Coronary artery (tissue), 2 donors: Measurements from ENCODE around the gene LEFTY1.
A peak's percentile ranks its signal among the peaks of the same experiment; 100 is the strongest.

Experiments
- DNase-seq: peaks from one replicate; pipeline ENCODE4 v3.0.0-alpha.2; 2017; ENCODE audit warnings: low spot score
- H3K27ac ChIP-seq, 2 donors: fragments of 200-600 bp; sonication (generic); one replicate each; pipeline ENCODE4 v1.5.1; 2016 to 2019
- H3K4me3 ChIP-seq: fragments of 200-600 bp; sonication (generic); 2 replicates; pipeline ENCODE4 v1.5.1; 2016; ENCODE audit warnings: mild to moderate bottlenecking, moderate library complexity
- TF ChIP-seq, protein P1 (sequence below): fragments of 200-600 bp; sonication (generic); IDR thresholded peaks from one replicate; pipeline ENCODE4 v1.5.1; 2019; ENCODE audit warnings: antibody characterized with exemption

The LEFTY1 gene

DNA sequence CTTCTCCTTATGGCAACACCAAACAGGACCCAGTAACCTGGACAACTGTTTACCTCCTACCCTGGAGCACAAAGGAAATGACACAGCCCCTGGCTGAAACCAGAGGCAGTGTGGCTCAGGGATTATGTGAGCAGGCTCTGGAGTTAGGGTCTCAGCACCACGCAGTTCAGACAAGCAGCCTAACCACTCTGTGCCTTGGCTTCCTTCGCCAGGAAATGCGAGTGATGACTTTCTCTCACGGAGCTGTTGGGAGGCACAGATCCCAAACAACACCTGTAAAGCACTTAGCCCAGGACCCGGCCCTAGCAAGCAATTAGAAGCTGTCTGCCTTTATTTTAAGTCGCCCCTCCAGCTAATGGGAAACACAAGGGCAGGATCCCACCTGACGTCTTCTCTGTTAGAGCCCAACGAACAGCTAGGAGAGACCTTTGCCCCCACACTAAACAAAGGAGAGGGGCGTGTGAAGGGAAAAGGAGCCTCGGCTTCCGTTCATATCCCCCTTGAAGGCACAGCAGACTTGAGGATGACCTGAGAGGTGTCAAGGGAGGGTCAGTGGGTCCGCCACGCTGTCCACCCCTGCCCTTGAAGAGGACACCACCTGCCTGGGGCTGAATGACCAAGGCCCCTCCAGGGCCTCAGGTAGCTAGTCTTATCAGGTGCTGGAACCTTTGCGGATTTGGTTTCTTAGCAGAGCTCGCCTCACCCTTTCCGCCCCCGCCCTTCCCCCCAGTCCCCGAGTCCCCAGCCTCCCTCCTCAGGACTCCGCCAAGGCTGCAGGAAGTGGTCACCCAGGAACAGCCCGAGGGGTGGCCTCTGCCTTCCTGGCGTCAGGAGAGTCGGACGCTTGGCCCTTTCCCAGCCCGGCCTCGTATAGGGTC lies 7.6 kb downstream of the LEFTY1 start:
- DNase-seq: peak; percentile 80

DNA sequence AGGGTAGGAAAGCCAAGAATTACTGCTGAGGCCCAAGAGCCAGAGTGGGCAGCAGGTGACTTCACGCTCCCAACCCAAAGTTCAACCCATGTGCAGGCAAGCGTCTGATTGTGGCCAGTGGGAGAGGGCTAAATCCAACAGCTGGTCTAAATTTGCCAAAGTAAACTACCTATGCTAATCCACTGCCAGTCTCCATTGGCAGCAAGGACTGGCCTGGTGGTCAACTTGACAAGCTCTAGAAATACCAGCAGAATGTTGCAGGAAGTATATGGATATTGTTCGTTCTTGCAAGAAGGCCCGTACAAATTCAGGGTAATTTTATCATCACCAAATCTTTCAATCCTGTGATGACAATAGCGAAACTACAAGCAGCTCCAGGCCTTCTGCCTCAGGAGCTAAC lies 8.3 kb downstream of the LEFTY1 start:
- Histone ChIP-seq H3K4me3 (peak overlapping the region; percentile 96), H3K27ac (peak overlapping the region; percentile 86 to 93)
- TF ChIP-seq, protein P1, sequence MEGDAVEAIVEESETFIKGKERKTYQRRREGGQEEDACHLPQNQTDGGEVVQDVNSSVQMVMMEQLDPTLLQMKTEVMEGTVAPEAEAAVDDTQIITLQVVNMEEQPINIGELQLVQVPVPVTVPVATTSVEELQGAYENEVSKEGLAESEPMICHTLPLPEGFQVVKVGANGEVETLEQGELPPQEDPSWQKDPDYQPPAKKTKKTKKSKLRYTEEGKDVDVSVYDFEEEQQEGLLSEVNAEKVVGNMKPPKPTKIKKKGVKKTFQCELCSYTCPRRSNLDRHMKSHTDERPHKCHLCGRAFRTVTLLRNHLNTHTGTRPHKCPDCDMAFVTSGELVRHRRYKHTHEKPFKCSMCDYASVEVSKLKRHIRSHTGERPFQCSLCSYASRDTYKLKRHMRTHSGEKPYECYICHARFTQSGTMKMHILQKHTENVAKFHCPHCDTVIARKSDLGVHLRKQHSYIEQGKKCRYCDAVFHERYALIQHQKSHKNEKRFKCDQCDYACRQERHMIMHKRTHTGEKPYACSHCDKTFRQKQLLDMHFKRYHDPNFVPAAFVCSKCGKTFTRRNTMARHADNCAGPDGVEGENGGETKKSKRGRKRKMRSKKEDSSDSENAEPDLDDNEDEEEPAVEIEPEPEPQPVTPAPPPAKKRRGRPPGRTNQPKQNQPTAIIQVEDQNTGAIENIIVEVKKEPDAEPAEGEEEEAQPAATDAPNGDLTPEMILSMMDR: no peak
- no peak for DNase-seq

More for the DNA sequence above, 7.6 kb downstream of the LEFTY1 start:
- peak overlapping the region; percentile 96 for H3K4me3 ChIP-seq
- TF ChIP-seq, protein P1: no peak
- peak overlapping the region; percentile 86 to 93 for H3K27ac ChIP-seq

DNA sequence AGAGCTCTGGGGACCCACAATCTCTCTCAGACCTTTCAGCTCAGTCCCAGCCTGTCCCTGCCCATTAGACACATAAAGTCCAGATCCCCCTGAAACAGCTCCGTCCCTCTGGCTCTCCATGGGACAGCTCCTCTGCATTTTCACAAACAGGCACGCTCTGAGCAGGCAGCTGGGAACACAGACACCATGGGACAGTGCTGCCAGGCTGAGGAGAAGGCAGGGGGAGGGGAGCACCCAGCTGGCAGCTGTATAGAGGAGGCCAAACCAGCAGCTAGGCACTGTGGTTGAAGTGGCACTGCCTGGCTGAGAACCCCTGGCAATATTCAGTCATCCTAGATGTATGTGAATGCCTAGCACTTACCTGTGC lies 8.7 kb downstream of the LEFTY1 start:
- Histone ChIP-seq H3K4me3 (peak overlapping the region; percentile 96), H3K27ac (peak overlapping the region; percentile 86 to 93)
- DNase-seq: no peak
- TF ChIP-seq, protein P1: no peak

DNA sequence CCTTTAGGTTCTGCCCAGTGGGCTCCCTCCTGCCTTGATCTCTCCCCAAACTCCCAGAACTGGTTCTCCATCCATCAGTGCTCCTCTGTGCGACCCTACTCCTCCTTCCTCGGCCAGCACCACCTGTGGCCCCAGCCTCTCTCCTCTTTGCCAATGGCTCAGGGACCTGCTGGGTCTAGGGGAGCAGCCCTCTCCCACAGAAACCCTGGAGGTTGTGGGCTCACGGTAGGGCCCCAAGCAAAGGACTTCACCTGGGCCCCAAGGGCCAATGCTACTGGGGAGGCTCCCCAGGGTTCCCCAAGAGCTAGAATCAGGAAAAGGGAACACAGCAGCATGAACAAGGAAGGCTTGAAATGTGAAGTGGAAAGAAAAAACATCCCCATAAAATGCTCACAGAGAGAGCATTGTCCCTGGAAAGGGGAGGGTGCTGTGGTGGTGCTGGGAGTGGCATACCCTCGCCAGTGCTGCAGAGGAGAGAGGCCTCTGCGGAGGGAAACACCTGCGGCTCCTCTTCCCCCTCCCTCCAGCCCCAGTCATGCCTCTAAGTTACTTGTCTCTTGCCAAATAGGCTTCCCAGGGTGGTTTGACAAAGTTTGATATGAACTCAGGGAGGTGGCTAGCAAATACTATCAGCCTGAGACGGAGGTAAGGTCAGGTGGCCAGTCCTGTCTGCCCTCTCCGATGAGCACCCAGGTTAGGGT lies 9.3 kb downstream of the LEFTY1 start:
- Histone ChIP-seq H3K27ac (peak overlapping the region; percentile 86 to 93), H3K4me3 (peak overlapping the region; percentile 96)
- TF ChIP-seq, protein P1: no peak
- no peak for DNase-seq

DNA sequence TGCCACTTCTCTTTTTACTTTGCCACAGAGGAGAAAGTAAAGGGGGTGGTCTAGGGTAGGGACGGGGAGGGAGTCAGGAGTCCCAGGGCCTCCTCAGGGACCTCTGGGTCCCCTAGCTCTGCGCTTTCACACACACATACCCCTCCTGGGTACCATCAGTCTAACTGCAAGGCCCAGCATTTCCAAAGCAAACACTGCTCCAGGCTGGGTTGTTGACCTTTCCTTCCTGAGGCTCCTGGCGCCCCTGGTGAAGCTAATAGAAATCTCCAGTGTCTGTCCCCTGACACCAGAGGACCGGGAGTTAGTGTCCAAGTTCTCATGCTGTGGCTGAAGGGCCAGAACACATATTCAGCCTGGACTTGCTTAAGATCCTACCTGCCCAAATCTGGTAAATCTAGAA lies 10.7 kb downstream of the LEFTY1 start:
- TF ChIP-seq, protein P1: no peak
- DNase-seq: no peak
- Histone ChIP-seq H3K27ac (peak overlapping the region; percentile 49 to 93), H3K4me3 (peak overlapping the region; percentile 36)

- TF ChIP-seq, protein P1: no peak
- DNase-seq: no peak
- peak overlapping the region; percentile 49 to 93 for H3K27ac ChIP-seq
- H3K4me3 ChIP-seq: peak overlapping the region; percentile 28
Measured at GRCh38 chr1:225877580-225877979, 11.4 kb downstream of the LEFTY1 start.
